Erythroblast (primary cell): ENCODE data around the gene RASA3.

Source experiments
- GATA1 ChIP-seq: IDR thresholded peaks from 2 replicates; pipeline ENCODE4 v1.6.1; 2011; ENCODE audit warnings: low read depth, mild to moderate bottlenecking, control low read depth, low read length, moderate library complexity
- POLR2A ChIP-seq: IDR thresholded peaks from 2 replicates; pipeline ENCODE4 v1.6.1; 2011; ENCODE audit warnings: mild to moderate bottlenecking, low read length

- TF ChIP-seq POLR2A, result no peak
- TF ChIP-seq GATA1, result no peak
Measured at GRCh38 chr13:114144606-114145244, 12.3 kb upstream of the RASA3 start.
